ENCODE results near the gene BRSK2.

BRSK2 gene

DNA sequence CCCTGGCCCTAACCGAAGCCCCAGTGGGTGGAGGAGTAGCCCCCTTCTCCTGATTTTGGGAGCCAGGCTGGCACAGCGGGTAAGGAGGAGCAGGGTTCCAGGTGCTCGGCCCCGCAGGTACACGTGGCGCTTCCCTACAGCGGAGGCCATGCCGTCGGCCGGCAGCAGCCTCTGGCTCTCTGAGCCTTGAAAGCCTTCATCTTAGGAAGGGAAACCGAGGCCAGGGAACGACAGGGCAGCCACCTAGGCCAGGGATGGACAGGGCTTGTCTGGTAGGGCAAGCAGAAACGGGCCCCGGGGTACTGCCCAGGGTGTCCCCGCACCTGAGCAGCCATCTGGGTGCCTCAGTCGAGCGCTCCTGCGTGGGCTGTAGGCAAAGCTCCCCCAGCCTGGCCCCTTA, 68.1 kb downstream of the BRSK2 start:
- no peak for DNase-seq (ENCODE audit: low read depth)
- TF ChIP-seq, protein P1, sequence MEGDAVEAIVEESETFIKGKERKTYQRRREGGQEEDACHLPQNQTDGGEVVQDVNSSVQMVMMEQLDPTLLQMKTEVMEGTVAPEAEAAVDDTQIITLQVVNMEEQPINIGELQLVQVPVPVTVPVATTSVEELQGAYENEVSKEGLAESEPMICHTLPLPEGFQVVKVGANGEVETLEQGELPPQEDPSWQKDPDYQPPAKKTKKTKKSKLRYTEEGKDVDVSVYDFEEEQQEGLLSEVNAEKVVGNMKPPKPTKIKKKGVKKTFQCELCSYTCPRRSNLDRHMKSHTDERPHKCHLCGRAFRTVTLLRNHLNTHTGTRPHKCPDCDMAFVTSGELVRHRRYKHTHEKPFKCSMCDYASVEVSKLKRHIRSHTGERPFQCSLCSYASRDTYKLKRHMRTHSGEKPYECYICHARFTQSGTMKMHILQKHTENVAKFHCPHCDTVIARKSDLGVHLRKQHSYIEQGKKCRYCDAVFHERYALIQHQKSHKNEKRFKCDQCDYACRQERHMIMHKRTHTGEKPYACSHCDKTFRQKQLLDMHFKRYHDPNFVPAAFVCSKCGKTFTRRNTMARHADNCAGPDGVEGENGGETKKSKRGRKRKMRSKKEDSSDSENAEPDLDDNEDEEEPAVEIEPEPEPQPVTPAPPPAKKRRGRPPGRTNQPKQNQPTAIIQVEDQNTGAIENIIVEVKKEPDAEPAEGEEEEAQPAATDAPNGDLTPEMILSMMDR (IDR thresholded peaks at IDR 0.05; ENCODE audit: control insufficient read depth, insufficient read depth, low read depth, low read length, missing control alignments), result no peak
- H3K4me3 ChIP-seq (ENCODE audit: control insufficient read depth, low read depth, low read length), result no peak overlapping the region

DNA sequence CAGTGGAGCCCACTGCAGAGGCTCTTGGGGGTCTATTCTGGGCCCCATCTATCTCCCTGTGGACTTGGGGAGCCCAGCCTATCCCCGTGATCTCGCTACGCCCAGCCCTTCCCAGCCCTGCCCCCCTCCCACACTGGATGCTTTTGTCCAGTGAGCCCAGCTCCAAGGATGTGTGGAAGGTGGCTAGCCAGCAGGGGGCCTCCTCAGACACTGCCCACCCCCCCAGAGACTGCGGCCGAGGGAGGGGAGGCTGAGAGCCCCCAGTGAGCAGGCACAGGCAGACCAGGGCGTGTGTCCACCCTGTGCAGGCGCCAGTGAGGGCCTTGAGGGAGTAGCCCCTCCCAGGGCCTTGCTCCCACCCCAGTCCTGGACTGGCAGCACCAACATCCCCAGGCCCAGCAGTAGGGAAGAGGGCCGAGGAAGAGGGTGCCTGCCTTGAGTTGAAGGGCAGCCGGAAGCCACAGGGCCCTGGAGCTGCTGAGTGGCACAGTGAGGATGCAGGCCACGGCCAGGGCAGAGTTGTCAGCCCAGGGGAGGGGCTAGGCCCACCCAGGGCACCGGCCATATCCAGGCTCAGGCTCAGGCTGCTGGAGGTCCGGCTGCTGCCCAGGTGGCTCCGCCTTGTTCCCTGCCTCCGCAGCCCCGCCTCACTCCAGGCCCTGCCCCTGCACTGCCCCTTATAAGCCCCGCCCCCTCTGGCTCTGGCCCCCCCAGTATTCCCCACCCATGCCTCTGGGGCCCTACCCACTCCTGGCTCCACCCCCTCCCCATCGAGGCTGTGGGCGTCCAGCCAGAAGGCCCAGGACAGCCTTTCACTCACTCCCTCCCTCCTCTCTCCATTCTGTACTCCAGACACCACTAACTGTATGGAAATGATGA, 68.8 kb downstream of the BRSK2 start:
- no peak overlapping the region for H3K4me3 ChIP-seq (ENCODE audit: control insufficient read depth, low read depth, low read length)
- TF ChIP-seq, protein P1 (IDR thresholded peaks at IDR 0.05; ENCODE audit: control insufficient read depth, insufficient read depth, low read depth, low read length, missing control alignments), result peak; percentile 39
- no peak for DNase-seq (ENCODE audit: low read depth)

DNA sequence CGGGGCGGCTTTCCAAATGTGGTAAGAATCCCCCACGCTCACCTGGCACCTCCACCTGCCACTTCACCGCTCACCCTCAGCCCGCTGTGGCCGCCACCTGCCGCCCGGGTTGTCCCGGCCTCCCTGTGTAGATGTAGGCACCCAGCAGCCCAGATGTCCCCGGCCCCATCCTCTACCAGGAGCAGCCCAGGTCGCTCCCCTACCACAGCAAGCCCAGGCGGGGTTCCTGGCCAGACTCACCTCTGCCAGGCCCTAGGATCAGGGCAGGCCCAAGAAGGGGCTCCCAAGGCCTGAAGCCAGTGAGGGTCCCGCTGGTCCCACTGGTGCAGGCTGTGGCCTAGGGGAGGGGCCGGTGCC, 69.5 kb downstream of the BRSK2 start:
- TF ChIP-seq, protein P1 (IDR thresholded peaks at IDR 0.05; ENCODE audit: control insufficient read depth, insufficient read depth, low read depth, low read length, missing control alignments), result no peak
- no peak overlapping the region for H3K4me3 ChIP-seq (ENCODE audit: control insufficient read depth, low read depth, low read length)
- no peak for DNase-seq (ENCODE audit: low read depth)

DNA sequence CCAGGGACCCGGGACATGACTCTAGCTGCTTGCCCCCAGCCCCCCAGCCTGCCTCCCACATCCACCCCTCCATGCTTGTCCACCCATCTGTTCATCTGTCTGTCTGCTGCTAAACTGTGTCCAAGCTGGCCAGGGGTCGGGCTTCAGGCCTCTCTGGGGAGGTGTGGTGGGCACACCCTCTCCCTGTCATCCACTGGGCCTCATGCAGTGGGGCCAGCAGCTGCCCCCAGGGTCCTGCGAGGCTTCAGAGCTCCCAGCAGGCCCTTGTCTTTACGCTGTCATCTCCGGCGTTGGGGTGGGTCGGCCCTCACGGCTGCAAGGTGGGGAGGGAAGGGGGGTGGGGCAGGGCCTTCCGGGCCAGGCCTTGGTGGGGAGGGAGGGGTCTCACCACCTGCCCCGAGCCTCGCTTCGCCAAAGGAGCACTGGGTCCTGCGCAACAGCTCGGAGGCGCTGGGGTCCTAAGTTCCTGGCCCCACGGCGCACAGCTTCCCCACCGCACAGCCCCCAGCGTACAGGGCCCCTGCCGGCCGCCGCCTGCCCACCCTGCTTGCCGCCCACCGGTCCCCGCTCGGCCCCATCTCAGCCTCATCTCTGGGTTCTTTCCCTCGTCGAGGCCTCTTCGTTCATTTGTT, 70.1 kb downstream of the BRSK2 start:
- TF ChIP-seq, protein P1 (IDR thresholded peaks at IDR 0.05; ENCODE audit: control insufficient read depth, insufficient read depth, low read depth, low read length, missing control alignments), result no peak
- no peak for DNase-seq (ENCODE audit: low read depth)

DNA sequence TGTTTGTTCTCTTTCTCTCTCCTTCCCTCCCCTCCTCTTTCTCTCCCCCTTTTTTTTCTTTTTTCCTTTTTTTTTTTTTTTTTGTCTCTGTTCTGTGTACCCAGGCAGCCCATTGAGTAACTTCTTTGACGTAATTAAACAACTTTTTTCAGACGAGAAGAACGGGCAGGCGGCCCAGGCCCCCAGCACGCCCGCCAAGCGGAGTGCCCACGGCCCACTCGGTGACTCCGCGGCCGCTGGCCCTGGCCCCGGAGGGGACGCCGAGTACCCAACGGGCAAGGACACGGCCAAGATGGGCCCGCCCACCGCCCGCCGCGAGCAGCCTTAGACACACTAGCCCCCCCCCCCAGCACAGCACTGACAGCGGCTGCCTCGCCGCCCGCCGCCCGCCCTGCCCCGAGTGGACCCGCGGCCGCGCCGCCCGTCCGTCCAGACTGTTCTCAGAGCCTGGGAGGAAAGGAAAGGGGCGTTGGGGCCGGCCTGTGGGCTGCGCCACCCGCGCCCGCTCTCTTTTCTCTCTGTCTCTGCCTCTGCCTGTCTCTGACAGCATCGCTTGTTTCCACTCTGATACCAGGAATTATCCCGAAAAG, 70.8 kb downstream of the BRSK2 start:
- DNase-seq (ENCODE audit: low read depth), result no peak
- TF ChIP-seq, protein P1 (IDR thresholded peaks at IDR 0.05; ENCODE audit: control insufficient read depth, insufficient read depth, low read depth, low read length, missing control alignments), result no peak
- H3K4me3 ChIP-seq (ENCODE audit: control insufficient read depth, low read depth, low read length), result no peak overlapping the region

More for the DNA sequence above, 70.1 kb downstream of the BRSK2 start:
- H3K4me3 ChIP-seq (ENCODE audit: control insufficient read depth, low read depth, low read length), result no peak overlapping the region

DNA sequence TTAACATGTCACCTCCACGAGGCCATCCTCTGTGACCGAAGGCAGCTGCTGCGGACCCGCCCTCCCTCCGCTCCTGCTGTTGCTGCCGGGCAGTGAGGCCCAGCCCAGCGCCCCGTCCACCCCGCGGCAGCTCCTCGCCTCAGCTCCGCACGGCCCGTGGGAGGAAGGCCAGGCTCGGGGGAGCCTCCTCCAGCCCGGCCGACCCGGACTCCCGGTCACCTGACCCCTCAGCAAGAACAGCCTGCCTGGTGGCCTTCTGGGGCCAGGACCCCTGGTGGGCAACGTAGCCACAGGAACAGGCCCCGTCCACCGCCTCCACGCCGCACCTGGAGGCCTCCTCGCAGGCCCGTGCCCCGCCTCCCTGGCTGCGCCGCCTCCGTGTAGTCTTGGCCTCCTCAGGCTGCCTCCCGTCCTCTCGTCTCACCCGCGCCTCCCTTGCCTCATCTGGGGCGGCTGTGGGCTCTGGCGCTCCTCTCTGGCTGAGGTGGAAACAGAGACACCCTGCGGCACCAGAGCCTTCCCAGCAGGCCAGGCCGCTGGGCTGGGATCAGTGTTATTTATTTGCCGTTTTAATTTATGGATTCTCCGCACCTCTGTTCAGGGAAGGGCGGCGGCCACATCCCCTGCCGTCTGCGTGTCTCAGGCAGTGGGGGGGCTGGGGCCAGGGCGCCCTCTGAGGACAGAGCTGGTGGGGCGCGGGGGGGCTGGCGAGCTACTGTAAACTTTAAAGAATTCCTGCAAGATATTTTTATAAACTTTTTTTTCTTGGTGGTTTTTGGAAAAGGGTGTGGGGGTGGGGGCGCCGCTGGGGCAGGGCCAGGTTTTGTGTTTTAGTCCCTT, 71.5 kb downstream of the BRSK2 start:
- TF ChIP-seq, protein P1 (IDR thresholded peaks at IDR 0.05; ENCODE audit: control insufficient read depth, insufficient read depth, low read depth, low read length, missing control alignments), result no peak
- DNase-seq (ENCODE audit: low read depth), result no peak
- no peak overlapping the region for H3K4me3 ChIP-seq (ENCODE audit: control insufficient read depth, low read depth, low read length)
